GM19238 (cell line): ENCODE data around the gene DBN1.

ENCODE experiments used
- DNase-seq: peaks from one replicate; pipeline ENCODE4 v3.0.0; 2011; ENCODE audit warnings: low spot score; ENCODE audit not compliant: insufficient read length

DBN1 gene

GRCh38 chr5:177456976-177457851 is 16.2 kb downstream of the DBN1 start:
- DNase-seq: peak; percentile 96

DNA sequence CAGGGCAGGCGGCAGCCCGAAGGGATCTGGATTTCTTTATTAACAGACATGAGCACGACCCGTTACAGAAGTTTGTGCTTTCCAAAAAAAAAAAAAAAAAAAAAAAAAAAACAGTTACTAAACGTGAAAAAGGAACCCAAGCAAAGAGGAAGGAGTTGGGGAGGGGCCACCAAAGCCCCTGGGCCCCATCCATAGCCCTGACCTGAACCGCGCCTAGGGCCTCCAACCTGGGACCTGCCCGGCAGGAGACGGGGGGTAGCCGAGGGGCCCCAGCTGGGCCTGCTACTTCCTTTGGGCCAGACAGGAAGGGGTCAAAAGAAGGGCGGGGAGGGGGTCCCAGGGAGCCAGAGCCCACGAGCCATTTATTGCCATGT is 16.9 kb downstream of the DBN1 start:
- DNase-seq: no peak

DNA sequence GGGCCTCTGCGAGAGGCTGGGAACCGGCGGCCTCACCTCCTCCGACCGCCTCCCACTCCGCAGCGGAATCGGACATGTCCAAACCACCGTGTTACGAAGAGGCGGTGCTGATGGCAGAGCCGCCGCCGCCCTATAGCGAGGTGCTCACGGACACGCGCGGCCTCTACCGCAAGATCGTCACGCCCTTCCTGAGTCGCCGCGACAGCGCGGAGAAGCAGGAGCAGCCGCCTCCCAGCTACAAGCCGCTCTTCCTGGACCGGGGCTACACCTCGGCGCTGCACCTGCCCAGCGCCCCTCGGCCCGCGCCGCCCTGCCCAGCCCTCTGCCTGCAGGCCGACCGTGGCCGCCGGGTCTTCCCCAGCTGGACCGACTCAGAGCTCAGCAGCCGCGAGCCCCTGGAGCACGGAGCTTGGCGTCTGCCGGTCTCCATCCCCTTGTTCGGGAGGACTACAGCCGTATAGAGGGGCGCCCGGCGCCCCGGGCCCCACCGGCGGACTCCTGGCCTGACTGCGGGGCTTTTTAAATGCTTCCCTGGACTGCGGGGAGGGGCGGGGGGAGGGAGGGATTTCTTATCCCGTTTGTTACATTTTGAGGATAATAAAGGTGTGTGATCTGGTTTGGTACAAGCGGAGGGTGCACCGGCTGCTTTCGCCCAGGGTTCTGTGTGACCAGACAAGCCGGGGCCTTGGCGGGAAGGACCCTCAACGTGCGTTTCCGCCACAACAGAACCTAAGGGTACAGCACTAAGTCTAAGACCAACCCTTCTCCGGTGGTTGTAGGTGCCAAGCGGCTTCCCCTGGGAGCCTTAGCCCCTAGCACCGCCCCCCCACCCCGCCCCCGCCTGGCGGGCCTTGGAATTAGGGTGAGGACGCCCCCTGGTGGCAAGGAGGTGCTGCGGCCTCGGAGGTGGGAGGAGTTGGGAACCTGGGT is 17.5 kb downstream of the DBN1 start:
- DNase-seq: peak; percentile 97

GRCh38 chr5:177455036-177455660 is 18.3 kb downstream of the DBN1 start:
- DNase-seq: peak; percentile 93

GRCh38 chr5:177454397-177455035 is 18.9 kb downstream of the DBN1 start:
- peak; percentile 99 for DNase-seq

GRCh38 chr5:177453852-177454396 is 19.5 kb downstream of the DBN1 start:
- DNase-seq: no peak

DNA sequence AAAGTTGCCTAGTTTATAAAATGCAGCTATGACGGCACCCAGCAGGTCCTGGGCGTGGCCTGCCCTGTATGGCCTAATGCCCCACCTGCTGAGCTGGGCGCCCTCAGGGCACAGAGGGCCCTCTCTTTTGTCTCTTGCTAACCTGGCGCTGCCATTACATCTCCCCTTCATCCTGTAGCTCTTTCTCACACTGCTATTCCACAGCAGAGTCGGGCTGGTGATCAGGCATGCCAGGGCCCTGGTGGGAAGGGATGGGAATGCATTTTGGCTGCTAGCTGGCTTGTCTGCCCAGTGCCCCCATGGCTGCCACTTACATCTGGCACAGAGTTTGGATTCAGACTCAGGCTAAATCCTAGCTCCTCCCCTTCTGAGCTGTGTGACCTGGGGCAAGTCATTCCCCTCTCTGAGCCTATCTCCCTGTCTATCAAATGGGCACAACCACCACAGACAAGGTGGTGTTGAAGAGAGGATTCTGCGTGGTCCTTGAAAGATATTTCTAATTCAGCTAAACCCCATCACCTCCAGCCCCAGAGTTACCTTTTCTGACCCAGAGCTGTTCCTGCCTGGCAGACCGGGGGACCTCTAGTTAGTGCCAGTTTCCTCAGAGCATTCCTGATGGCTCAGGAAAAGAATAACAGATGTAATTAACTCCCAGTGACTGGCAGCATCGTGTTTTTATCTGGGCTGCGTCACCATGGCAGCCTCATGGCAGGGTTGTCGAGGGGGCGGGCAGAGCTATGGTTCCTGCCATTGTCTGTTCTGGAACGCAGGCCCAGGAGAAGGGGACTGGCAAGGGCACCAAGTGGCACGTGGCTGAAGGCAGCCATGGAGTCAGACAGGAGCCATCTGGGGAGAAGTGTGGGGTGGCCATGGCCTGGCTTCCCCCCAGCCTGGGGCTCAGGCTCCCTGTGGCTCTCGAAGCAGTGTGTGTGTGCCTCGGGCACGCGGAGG is 20.5 kb downstream of the DBN1 start:
- no peak for DNase-seq

DNA sequence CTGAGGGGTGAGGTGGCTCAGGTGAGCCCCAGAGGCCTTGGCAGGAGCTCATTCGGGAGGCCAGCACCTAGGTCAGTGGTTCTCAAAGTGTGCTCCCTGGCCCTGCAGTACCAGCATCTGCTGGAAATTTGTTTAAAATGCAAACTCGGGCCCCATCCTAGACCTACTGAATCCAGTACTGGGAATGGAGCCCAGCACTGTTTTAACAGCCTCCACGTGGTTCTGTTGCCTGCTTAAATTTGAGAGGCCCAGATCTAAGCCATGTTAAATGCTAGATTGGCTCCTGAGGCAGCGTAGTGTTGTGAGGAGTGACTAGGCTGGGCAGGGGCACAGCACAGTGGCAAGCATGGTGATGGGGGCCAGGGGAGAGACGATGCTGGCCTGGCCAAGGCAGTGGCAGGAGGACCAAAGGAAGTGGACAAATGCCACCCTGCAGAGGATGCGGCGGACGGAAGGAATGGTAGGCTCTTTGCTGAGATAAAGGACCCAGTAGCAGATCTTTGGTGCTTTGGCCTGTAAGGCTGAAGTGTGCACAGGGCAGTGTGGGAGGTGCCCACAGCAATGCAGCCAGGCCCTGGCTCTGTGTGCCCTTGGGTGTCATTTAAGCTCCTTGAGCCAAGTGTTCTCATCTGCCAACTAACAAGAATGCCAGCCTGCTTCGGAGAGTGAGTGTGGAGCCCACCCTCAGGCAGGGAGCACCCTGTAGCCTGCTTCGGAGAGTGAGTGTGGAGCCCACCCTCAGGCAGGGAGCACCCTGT is 22.6 kb downstream of the DBN1 start:
- no peak for DNase-seq

- no peak for DNase-seq
Measured at GRCh38 chr5:177449140-177450061, 24.0 kb downstream of the DBN1 start.

- no peak for DNase-seq
Measured at GRCh38 chr5:177448244-177448950, 25.0 kb downstream of the DBN1 start.

DNA sequence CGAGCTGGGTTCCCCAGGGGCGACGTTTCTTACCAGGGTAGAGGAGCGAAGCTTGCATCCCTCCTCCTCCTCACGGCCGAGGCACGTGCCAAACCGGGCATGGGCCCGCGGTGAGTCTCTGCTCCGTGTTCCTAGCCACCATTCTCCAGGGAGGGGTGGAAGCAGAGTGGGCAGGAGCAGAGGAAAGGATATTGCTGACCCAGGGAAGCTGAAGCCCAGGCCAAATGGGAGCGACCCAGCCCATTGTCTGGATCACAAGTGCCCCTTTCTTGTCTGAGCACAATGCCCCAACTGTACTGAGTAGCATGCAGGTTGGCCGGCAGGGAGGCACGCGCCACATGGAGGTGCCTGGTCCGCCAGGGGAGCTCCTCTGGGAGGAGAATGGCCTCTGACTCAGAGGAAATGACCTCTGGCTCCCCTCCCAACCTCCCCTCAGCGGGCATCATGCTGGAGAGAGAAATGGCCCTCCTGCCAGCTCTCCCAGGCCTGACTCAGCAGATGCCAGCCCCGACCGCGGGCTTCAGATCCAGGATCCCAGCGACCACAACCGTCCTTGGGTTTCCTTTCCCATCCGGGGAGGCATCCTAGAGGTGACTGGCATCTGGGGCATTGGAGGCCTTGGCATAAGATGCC is 25.7 kb downstream of the DBN1 start:
- no peak for DNase-seq

GRCh38 chr5:177447066-177447610 is 26.3 kb downstream of the DBN1 start:
- DNase-seq: peak; percentile 76

GRCh38 chr5:177446200-177447065 is 27.0 kb downstream of the DBN1 start, which contains the start of gene PRR7:
Gene PRR7 (plus strand): TSS chr5:177446814. CDS start chr5:177455068, 8,254 bp downstream.
- DNase-seq: peak; percentile 94

GRCh38 chr5:177445917-177446199 is 27.6 kb downstream of the DBN1 start:
- no peak for DNase-seq

- DNase-seq: no peak
Measured at GRCh38 chr5:177445052-177445916, 28.1 kb downstream of the DBN1 start.
